SW480 (cell line): ENCODE results near the gene RPTOR.
A peak's percentile ranks its signal among the peaks of the same experiment; 100 is the strongest.
"Not testable (repeated sequence)": the region's sequence is repeated elsewhere in the genome, so short reads cannot be mapped to it uniquely, and the experiment has no call there.

Experiments
- DNase-seq: peaks from one replicate; pipeline ENCODE4 v3.0.0-alpha.2; 2016; ENCODE audit warnings: low spot score

The RPTOR gene

GRCh38 chr17:80797741-80798594 lies 253.3 kb downstream of the RPTOR start:
- DNase-seq = no peak

GRCh38 chr17:80798595-80799537 lies 254.2 kb downstream of the RPTOR start:
- no peak for DNase-seq

- no peak for DNase-seq
These were observed 255.2 kb downstream of the RPTOR start for GRCh38 chr17:80799538-80800480.

GRCh38 chr17:80800481-80801391 lies 256.1 kb downstream of the RPTOR start:
- no peak for DNase-seq

- no peak for DNase-seq
These were observed 258.2 kb downstream of the RPTOR start for GRCh38 chr17:80802626-80803450.

- no peak for DNase-seq
These were observed 259.1 kb downstream of the RPTOR start for GRCh38 chr17:80803451-80804428.

GRCh38 chr17:80804466-80804865 lies 259.8 kb downstream of the RPTOR start:
- DNase-seq = no peak

GRCh38 chr17:80805032-80805751 lies 260.6 kb downstream of the RPTOR start:
- no peak for DNase-seq

GRCh38 chr17:80807014-80807413 lies 262.4 kb downstream of the RPTOR start:
- DNase-seq = no peak

GRCh38 chr17:80807882-80808281 lies 263.2 kb downstream of the RPTOR start:
- no peak for DNase-seq

GRCh38 chr17:80811181-80812105 lies 266.8 kb downstream of the RPTOR start:
- peak; percentile 13 for DNase-seq

- no peak for DNase-seq
These were observed 267.9 kb downstream of the RPTOR start for GRCh38 chr17:80812362-80813088.

- no peak for DNase-seq
These were observed 268.7 kb downstream of the RPTOR start for GRCh38 chr17:80813318-80813717.

GRCh38 chr17:80814491-80814890 lies 269.9 kb downstream of the RPTOR start:
- no peak for DNase-seq

- no peak for DNase-seq
These were observed 270.6 kb downstream of the RPTOR start for GRCh38 chr17:80815151-80815681.

- not testable (repeated sequence) for DNase-seq
These were observed 271.1 kb downstream of the RPTOR start for GRCh38 chr17:80815718-80816117.
